MV-4-11 (cell line): ENCODE data around the gene LSM5.
A peak's percentile ranks its signal among the peaks of the same experiment; 100 is the strongest.

ENCODE experiments used
- DNase-seq: peaks from one replicate; lab custom pipeline; 2025; lab: John Stamatoyannopoulos, UW

LSM5 gene

DNA sequence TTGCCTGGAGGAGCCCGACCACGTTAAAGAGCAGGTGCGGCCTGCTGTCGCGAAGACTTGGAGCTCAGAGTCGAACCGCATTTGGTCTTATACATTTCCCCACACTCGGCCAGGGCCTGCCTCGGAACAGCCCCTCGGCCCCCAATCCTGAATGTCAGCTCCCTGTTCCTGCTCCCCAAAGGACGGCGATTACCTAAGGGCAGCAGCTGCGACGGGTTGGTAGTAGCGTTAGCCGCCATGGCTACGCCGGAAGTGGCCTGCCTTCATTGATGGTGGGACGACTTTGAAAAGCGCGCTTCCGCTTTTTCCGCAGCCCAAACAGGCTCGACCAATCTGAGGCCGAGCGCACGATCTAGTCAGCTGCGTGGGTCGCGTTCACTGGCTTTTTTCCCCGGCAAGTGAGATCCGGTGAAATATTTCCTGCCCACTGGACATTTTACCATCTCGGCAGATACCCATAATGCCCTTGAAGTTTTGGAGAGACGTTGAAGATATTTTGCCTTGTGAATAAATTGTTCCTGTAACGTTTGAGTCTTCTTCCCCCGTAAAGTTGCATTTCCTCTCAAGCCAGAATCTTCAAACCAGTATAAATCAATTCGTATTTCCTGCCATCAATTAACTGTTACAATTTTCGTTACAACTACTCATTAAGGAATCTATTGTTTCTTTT lies at the start of gene LSM5:
TSS of gene LSM5 (minus strand) at position 254 of the 670 bp plus-strand sequence. CDS start at position 239, 15 bp downstream.
- peak; percentile 94 for DNase-seq

DNA sequence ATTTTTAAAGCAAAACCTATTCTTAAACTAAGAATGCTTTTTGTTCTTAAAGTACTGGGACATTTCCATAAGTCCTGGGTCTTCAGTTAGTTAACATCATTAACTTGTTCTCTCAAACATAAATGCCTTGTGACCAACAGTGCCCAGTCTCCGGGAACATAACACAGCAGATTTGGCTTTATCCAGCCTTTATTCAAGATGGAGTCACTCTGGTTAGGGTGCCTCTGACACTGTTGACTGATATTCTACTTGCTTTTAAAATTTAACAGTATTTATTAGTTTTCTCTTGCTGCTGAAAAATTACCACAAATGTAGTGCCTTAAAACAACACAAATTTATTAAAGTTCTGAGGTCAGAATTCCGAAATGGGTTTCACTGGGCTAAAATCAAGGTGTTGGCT lies 49.2 kb upstream of the LSM5 start:
- DNase-seq, result no peak

GRCh38 chr7:32537760-32538159 lies 47.6 kb upstream of the LSM5 start:
- no peak for DNase-seq

- DNase-seq, result no peak
Measured at GRCh38 chr7:32536585-32536984, 46.4 kb upstream of the LSM5 start.

- no peak for DNase-seq
Measured at GRCh38 chr7:32536016-32536415, 45.8 kb upstream of the LSM5 start.

- DNase-seq, result peak; percentile 76
Measured at GRCh38 chr7:32535162-32535702, 45.1 kb upstream of the LSM5 start.

- DNase-seq, result peak; percentile 71
Measured at GRCh38 chr7:32533276-32534029, 43.3 kb upstream of the LSM5 start.

DNA sequence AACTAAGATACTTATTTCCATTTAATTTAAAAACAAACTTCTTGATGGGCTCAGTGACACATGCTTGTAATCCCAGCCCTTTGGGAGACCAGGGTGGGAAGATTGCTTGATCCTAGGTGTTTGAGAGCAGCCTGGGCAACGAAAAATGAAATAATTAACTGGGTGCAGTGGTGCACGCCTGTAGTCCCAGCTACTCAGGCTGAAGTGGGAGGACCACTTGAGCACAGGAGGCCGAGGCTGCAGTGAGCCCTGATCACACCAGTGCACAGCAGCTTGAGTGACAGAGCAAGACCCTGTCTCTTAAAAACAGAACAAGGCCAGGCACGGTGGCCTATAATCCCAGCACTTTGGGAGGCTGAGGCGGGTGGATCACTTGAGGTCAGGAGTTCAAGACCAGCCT lies 42.5 kb upstream of the LSM5 start:
- peak; percentile 25 for DNase-seq

- no peak for DNase-seq
Measured at GRCh38 chr7:32532086-32532485, 41.9 kb upstream of the LSM5 start.

DNA sequence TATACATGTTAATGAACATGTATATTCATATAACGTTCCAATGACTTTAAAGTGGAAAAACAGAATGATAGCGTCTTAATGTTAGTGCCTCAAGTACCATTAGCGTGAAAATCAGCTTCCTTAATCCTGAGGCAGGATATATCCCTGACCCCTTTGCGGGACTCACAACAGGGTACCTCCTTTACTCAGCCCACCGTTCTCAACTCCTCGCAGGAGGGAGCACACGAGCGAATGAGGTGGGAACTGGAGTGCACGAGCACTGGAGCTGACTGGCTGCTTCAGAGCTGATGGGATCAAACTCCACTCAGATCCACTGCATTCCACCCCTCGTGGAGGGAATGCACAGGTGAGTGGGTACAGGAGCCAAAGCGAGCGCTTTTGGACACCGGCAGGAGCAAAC lies 41.2 kb upstream of the LSM5 start:
- no peak for DNase-seq

GRCh38 chr7:32525839-32526238 lies 35.7 kb upstream of the LSM5 start:
- DNase-seq, result no peak

DNA sequence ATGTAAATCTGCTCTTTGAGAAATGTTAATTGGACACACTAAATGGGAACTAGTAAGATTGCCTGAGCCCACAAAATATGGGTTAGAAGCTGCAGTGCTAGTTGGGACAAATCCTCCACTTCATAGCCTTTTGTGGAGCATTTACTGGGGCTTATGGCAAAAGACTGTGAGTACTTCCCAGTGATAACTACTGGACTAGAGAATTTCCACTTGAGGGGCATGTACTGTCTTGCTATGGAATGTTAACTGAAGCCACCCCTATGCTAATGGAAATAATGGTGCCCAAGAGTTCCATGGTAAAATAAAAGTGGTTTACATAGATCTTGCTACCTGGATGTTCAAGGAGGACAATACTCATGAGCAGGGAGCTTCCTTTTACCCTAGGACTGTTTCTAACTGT lies 34.5 kb upstream of the LSM5 start:
- DNase-seq, result no peak

DNA sequence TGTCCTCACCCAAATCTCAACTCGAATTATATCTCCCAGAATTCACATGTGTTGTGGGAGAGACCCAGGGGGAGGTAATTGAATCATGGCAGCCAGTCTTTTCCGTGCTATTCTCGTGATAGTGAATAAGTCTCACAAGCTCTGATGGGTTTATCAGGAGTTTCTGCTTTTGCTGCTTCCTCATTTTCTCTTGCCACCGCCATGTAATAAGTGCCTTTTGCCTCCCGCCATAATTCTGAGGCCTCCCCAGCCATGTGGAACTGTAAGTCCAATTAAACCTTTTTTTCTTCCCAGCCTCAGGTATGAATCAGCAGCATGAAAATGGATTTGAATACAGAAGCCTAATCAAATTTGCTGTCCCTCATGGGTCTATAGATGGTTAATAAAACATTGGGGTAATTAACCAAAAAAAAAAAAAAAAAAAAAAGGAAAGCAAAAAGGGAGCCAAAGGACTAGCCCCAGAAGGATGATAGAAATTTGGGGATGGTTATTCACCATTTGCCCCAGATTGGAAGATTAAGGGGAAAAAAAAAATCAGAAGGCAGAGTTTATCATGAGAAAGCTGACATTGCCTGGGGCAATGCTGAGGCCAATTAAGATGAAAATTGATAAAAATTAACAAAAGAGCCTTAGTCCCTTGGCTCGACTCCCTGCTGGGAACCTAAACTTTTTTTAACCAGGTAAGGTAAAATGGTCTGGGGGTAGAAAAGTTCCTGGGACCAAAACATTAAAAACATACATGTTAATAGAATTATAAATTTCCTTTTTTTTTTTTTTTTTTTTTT lies 32.8 kb upstream of the LSM5 start:
- DNase-seq, result peak; percentile 31

DNA sequence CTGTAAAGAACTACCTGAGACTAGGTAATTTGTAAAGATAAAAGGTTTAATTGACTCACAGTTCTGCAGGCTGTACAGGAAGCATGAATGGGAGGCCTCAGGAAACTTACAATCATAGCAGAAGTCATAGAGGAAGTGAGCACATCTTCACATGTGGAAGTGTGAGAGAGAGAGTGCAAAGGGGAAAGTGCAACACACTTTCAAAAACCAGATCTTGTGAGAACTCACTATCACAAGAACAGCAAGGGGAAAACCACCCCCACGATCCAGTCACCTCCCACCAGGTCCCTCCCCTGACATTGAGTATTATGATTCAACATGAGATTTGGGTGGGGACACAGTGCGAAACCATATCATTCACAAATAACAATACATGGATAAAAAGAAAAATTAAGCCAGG lies 29.6 kb upstream of the LSM5 start:
- DNase-seq, result peak; percentile 25

- peak; percentile 64 for DNase-seq
Measured at GRCh38 chr7:32518534-32519140, 28.5 kb upstream of the LSM5 start.

DNA sequence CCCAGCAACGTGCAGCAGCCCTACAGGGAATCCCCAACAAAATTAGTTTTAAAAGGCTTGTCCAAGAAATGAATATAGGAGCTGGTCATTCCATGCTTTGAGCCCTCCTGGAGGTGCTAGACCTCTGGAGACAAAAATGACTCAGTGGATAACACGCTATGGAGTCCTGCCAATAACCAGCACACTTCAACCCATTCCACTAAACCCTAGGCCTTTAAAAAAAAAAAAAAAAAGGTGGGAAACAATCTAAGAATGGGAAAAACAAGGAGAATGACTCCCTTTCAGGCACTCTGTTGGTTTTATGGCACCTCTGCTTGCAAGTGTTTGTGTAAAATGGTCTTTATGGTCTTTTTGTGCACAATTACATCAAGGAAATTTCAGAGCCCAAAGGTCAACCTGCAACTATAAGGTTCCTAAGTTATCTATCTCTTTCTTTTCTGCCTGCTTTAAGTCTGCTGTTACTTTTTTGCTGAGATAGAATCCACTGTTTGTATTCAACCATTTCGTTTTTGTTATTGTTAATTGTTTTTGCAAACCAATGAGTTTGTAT lies 26.4 kb upstream of the LSM5 start:
- DNase-seq, result no peak

- DNase-seq, result peak; percentile 45
Measured at GRCh38 chr7:32515890-32516550, 25.8 kb upstream of the LSM5 start.

DNA sequence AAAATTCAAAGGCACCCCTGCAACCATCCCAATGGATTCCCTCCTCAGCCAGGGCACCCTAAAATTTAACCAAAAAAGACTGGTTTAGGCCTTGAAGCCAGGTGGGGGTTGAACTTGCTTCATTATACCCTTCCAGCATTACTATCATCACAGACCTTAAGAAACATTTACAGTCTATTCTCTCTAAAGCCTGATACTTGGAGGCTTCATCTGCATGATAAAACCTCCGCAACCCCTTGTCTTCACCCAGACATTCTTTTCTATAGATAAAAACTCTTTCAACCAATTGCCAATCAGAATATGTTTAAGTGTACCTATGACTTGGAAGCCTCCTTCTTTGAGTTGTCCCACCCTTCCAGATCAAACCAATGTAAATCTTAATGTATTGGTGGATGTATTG lies 23.0 kb upstream of the LSM5 start:
- DNase-seq, result no peak

GRCh38 chr7:32511791-32512190 lies 21.6 kb upstream of the LSM5 start:
- DNase-seq, result no peak

DNA sequence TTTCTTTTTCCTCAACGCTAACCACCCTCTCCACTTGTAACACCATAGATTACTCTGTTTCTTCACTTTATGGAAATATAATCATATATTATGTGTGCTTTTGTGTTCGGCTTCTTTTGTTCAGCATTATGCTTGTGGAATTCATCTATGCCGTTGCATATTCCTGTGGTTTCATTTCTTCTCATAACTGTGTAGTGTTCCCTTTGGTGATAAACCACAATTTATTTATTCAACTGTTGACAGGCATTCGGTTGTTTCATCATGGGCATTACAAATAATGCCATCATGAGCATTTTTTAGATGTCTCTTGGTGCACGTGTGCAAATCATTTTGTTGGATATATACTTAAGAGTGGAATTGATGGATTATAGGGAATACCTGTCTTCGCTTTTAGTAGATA lies 17.2 kb upstream of the LSM5 start:
- DNase-seq, result peak; percentile 27
